Stimulated activated naive CD4-positive, alpha-beta T cell treated with Interleukin-2 at 50 U/mL for 16 hours (primary cell): Measurements from ENCODE around the gene PANK4.

ENCODE experiments used
- DNase-seq: peaks from one replicate; lab custom pipeline; 2025; lab: John Stamatoyannopoulos, UW

Gene PANK4

GRCh38 chr1:2512862-2513421 lies 13.5 kb downstream of the PANK4 start:
- no peak for DNase-seq

- DNase-seq = no peak
Observed at GRCh38 chr1:2510366-2511155, 15.8 kb downstream of the PANK4 start.

GRCh38 chr1:2509589-2509988 lies 16.8 kb downstream of the PANK4 start:
- no peak for DNase-seq

- DNase-seq = no peak
Observed at GRCh38 chr1:2508751-2509150, 17.6 kb downstream of the PANK4 start.

GRCh38 chr1:2508180-2508579 lies 18.2 kb downstream of the PANK4 start:
- no peak for DNase-seq

GRCh38 chr1:2507744-2508155 lies 18.6 kb downstream of the PANK4 start:
- DNase-seq = no peak

- no peak for DNase-seq
Observed at GRCh38 chr1:2506901-2507565, 19.4 kb downstream of the PANK4 start.

- no peak for DNase-seq
Observed at GRCh38 chr1:2506007-2506860, 20.2 kb downstream of the PANK4 start.

- no peak for DNase-seq
Observed at GRCh38 chr1:2505461-2505994, 20.9 kb downstream of the PANK4 start.

GRCh38 chr1:2504949-2505272 lies 21.5 kb downstream of the PANK4 start:
- DNase-seq = no peak

GRCh38 chr1:2504225-2504948 lies 22.0 kb downstream of the PANK4 start:
- DNase-seq = no peak

GRCh38 chr1:2503554-2504224 lies 22.7 kb downstream of the PANK4 start:
- DNase-seq = no peak

- DNase-seq = no peak
Observed at GRCh38 chr1:2502661-2503553, 23.5 kb downstream of the PANK4 start.

- no peak for DNase-seq
Observed at GRCh38 chr1:2502210-2502609, 24.2 kb downstream of the PANK4 start.

- no peak for DNase-seq
Observed at GRCh38 chr1:2501820-2502119, 24.6 kb downstream of the PANK4 start.

- no peak for DNase-seq
Observed at GRCh38 chr1:2501041-2501819, 25.2 kb downstream of the PANK4 start.

- DNase-seq = no peak
Observed at GRCh38 chr1:2499986-2500596, 26.3 kb downstream of the PANK4 start.

GRCh38 chr1:2499260-2499659 lies 27.1 kb downstream of the PANK4 start:
- DNase-seq = no peak

GRCh38 chr1:2498648-2499047 lies 27.7 kb downstream of the PANK4 start:
- DNase-seq = no peak
